ENCODE results near the gene SEC22C. TPM values are rescaled to one million over a fixed set of nuclear protein-coding genes. Genes with fewer than 3 reads are reported as not detected.
"Not testable (repeated sequence)": the region's sequence is repeated elsewhere in the genome, so short reads cannot be mapped to it uniquely, and the experiment has no call there.

Gene SEC22C, protein sequence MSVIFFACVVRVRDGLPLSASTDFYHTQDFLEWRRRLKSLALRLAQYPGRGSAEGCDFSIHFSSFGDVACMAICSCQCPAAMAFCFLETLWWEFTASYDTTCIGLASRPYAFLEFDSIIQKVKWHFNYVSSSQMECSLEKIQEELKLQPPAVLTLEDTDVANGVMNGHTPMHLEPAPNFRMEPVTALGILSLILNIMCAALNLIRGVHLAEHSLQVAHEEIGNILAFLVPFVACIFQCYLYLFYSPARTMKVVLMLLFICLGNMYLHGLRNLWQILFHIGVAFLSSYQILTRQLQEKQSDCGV
- total RNA-seq: 10 to 100 TPM; 47.1 to 49.7 TPM

DNA sequence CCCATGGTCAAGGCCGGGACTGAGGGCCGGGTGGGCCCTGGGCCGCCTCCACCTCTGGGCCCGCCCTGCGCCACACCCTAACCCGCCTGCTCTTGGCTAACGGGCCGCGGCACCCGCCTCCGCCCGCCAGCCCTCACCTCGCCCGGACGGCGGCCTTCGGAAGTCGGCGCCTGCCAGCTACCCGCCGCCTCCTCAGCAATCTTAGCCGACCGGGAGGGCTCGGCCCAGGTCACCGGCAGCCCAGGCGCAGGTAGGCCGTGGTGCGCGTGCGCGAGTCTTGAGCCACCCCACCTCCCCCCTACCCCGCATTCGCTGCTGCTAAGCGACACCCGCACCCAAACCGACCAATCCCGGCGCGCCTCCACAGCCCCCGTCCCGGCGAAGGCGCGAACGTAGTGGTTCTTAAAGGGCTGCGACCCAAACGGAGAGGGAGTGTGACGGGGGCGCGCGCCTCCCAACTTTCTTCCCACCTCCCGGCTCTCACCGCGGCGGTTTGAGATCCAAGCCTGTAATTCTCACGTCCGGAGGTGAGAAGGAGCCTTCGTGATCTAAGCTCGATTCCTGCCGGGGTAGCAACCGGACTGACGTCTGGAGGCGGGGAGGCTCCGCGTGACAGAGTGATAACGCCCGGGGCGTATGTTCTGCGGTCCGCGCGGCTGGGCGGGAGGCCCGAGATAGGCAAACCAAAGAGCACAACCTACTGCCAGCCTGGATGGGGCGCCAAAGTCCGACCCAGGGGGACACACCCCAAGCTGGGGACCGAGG, at the start of gene SEC22C:
SEC22C (minus strand) TSS at position 259 of the 765 bp plus-strand sequence. CDS start 12,921 bp downstream, outside the sequence.
- no peaks in the 10 kb centered on the region for H3K27me3 Mint-ChIP-seq

DNA sequence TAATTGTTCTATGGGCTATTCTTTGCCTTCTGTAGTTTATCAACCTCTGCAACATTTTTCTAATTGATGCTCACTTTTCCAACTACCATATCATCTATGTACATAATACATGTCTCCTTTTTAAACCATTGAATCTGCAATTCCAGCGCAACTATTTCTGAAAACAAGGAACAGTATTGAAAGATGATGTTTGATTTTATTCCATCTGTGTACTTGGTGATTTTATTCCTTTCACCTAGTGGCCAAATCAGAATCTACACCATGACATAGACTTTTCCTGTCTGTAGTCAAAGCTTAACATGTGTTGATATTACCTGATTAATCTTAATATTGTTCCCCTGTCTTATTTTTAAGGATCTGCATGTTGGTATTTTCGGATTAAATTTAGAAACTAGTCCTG, 31.7 kb upstream of the SEC22C start:
- H3K4me1 Mint-ChIP-seq (ENCODE audit: low read depth in 2 of 2): peaks cover 32 to 35% of the 10 kb centered on the region in 2 donors
- peak overlapping the region; percentile 0 to 10 for H3K27ac Mint-ChIP-seq
- peaks cover 4% of the 10 kb centered on the region for H3K36me3 Mint-ChIP-seq
- DNase-seq (ENCODE audit: low spot score): no peak
- no peak overlapping the region for H3K4me3 Mint-ChIP-seq
- ATAC-seq: no peak
- no peaks in the 10 kb centered on the region for H3K27me3 Mint-ChIP-seq
- no peaks in the 10 kb centered on the region for H3K9me3 Mint-ChIP-seq

More for the DNA sequence above, at the start of gene SEC22C:
- ATAC-seq: peak; percentile 95 to 97
- peak; percentile 98 for DNase-seq (ENCODE audit: low spot score)
- H3K27ac Mint-ChIP-seq: peak within 1 kb of the TSS; percentile 86 to 93
- H3K9me3 Mint-ChIP-seq: no peaks in the 10 kb centered on the region
- peak within 1 kb of the TSS; percentile 92 for H3K4me3 Mint-ChIP-seq
- H3K36me3 Mint-ChIP-seq: peaks cover 5% of the 10 kb centered on the region
- peaks cover 24 to 33% of the 10 kb centered on the region in 2 donors for H3K4me1 Mint-ChIP-seq (ENCODE audit: low read depth in 2 of 2)

DNA sequence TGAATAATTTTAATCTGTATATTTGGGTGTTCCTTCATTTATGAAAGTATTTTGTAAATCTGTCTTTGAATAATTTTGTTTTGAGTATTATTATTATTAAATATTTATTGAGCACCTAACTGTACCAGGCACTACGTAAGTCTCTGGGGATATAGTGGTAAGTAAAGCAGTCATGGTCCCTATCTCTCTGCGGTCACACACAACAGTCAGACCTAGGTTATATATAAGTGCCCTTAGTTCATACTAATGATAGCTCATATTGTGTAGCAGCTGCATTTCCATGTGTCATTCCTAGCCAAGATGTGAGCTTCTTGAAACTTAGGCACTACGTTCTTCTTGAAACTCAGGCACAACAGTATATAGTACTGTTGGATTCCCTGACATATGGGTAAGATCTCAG, 31.2 kb upstream of the SEC22C start:
- Mint-ChIP-seq H3K36me3 (peaks cover 4% of the 10 kb centered on the region), H3K4me1 (ENCODE audit: low read depth in 2 of 2) (peaks cover 32 to 35% of the 10 kb centered on the region in 2 donors), H3K27me3 (no peaks in the 10 kb centered on the region), H3K4me3 (no peak overlapping the region), H3K9me3 (no peaks in the 10 kb centered on the region), H3K27ac (peak overlapping the region; percentile 0 to 10)
- no peak for ATAC-seq
- no peak for DNase-seq (ENCODE audit: low spot score)

DNA sequence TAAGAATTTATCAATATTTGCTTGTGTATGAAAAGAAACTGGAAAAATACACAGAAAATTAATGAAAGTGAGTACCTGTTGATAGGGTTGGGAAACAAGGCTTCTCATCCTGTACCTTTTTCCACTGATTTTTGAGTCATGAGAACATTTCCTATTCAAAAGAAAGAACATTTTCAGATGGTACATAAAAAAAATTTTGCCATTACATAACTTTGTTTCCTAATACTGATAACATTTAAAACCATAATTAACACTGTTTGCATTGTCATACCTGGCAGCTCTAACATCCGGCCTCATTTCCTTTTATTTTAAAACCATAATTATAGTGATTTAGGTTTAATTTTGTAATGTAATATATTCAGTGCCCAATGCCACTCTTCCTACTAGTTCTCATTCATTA, 30.4 kb upstream of the SEC22C start:
- no peak for DNase-seq (ENCODE audit: low spot score)
- H3K36me3 Mint-ChIP-seq: peaks cover 4% of the 10 kb centered on the region

DNA sequence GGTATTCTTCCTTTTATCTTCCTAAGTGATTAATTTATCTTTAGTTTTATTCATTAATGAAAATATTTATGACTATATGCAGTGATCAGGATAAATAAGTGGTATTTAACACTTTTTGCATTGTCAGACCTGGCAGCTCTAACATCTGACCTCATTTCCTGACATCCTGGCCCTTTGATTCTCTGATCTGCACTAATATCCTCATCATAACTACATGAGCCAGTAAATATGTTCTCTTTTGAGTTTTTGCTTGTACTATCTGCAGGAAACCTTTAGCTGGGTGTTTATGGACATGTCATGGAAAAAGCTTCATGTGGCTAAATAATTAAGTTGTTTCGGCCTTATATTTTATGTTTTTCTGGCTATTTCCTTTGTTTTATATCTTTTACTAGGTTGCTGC, 29.2 kb upstream of the SEC22C start:
- Mint-ChIP-seq H3K27me3 (no peaks in the 10 kb centered on the region), H3K36me3 (peaks cover 4% of the 10 kb centered on the region), H3K9me3 (no peaks in the 10 kb centered on the region), H3K4me1 (ENCODE audit: low read depth in 2 of 2) (peaks cover 36 to 38% of the 10 kb centered on the region in 2 donors), H3K27ac (peak overlapping the region; percentile 67 to 74), H3K4me3 (peak overlapping the region; percentile 58)
- no peak for ATAC-seq
- DNase-seq (ENCODE audit: low spot score): no peak

More for the DNA sequence above, 30.4 kb upstream of the SEC22C start:
- Mint-ChIP-seq H3K4me3 (no peak overlapping the region), H3K27me3 (no peaks in the 10 kb centered on the region), H3K27ac (peak overlapping the region in 1 of 2 donors; percentile 10), H3K9me3 (no peaks in the 10 kb centered on the region), H3K4me1 (ENCODE audit: low read depth in 2 of 2) (peaks cover 36 to 38% of the 10 kb centered on the region in 2 donors)
- no peak for ATAC-seq

DNA sequence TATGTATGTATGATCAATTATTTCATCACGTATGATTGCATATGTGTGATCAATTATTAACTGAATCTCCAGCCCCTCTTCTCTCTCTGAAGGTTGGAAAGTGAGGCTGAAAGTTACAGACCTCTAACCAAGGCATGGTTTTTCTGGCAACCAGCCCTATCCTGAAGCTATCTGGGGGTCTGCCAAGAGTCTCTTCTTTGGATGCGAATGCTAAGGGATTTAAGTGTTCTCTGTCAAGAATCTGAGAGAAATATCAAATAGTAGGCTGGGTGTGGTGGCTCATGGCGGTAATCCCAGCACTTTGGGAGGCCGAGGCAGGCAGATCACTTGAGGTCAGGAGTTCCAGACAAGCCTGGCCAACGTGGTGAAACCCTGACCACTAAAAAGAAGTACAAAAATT, 26.8 kb upstream of the SEC22C start:
- H3K36me3 Mint-ChIP-seq: peaks cover 10% of the 10 kb centered on the region
- ATAC-seq (no peak), DNase-seq (ENCODE audit: low spot score) (no peak)
- no peaks in the 10 kb centered on the region for H3K9me3 Mint-ChIP-seq
- no peak overlapping the region for H3K4me3 Mint-ChIP-seq
- H3K4me1 Mint-ChIP-seq (ENCODE audit: low read depth in 2 of 2): peaks cover 47 to 49% of the 10 kb centered on the region in 2 donors
- H3K27ac Mint-ChIP-seq: peak overlapping the region; percentile 2 to 44
- H3K27me3 Mint-ChIP-seq: no peaks in the 10 kb centered on the region

DNA sequence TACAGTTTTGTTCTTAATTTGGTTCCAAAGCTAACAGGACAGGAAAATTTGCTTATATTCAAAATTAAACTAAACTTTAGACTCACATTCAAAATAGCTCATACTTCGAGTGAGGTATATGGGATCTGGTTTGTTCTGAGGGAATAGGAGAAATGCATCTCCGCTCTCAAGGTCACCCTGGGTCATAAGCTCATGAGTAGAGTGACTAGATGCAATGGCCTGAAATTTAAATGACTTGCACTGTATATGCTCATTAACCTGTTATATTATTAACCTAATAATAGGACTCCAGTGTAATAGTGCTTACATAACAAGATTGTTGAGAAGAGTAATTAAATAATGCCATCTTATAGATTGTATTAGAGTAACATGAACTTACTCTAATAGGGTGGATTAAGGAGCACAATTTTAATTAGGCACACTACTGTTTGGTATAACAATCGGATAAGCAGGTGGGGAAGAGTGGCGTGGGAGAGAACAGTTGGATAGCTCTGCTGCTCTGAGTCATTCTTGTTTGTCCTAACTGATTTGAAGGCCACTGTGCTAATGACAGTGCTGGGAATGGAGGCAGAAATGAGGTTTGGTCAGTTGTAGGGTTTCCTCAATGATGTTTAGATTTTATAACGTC, 23.9 kb upstream of the SEC22C start:
- DNase-seq (ENCODE audit: low spot score) (no peak), ATAC-seq (no peak)
- peaks cover 16% of the 10 kb centered on the region for H3K36me3 Mint-ChIP-seq
- H3K27me3 Mint-ChIP-seq: no peaks in the 10 kb centered on the region
- H3K27ac Mint-ChIP-seq: no peak overlapping the region
- H3K4me1 Mint-ChIP-seq (ENCODE audit: low read depth in 2 of 2): peaks cover 45% of the 10 kb centered on the region in 2 donors
- no peaks in the 10 kb centered on the region for H3K9me3 Mint-ChIP-seq
- no peak overlapping the region for H3K4me3 Mint-ChIP-seq

DNA sequence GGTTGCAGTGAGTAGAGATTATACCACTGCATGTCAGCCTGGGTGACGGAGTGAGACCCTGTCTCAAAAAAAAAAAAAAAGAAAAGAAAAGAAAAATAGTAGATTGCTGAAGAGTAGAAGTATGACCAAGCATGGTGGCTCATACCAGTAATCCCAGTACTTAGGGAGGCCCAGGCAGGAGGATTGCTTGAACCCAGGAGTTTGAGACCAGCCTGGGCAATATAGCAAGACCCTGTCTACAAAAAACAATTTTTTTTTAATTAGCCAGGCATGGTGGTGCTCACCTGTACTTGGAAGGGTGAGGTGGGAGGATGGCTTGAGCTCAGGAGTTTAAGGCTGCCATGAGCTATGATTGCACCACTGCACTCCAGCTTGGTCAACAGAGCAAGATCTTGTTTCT, 21.2 kb upstream of the SEC22C start:
- Mint-ChIP-seq H3K27me3 (no peaks in the 10 kb centered on the region), H3K9me3 (no peaks in the 10 kb centered on the region), H3K4me3 (no peak overlapping the region), H3K4me1 (ENCODE audit: low read depth in 2 of 2) (peaks cover 42 to 55% of the 10 kb centered on the region in 2 donors), H3K36me3 (peaks cover 16% of the 10 kb centered on the region), H3K27ac (no peak overlapping the region)
- DNase-seq (ENCODE audit: low spot score): no peak
- no peak for ATAC-seq

DNA sequence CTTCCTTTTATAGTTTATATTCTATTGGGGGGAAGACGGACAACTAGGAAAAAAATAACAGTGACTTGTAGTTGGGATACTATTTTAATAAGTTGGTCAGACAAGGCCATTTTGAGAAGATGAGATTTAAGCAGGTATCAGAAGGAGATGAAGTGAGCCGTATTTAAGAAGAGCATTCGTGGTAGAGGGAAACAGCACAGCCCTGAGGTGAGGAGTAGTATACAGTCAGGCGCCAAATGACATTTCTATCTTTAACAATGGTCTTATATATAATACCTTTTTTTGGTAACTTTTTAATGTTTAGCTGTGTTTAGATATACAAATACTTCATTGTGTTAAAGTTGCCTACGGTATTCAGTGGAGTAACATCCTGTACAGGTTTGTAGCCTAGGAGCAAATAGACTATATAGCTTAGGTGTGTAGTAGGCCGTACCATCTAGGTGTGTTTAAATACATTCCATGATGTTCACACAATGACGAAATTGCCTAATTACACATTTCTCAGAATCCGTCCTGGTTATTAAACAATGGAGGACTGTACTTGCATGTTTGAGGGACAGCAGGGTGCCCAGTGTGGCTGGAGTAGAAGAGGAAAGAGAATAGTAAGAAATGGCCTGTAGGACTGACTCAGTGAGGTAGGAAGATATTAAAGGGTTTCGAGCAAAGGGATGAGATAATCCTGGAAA, 20.3 kb upstream of the SEC22C start:
- H3K36me3 Mint-ChIP-seq: peaks cover 16% of the 10 kb centered on the region
- ATAC-seq (no peak), DNase-seq (ENCODE audit: low spot score) (no peak)
- H3K27ac Mint-ChIP-seq: peak overlapping the region; percentile 91 to 95
- H3K4me3 Mint-ChIP-seq: peak overlapping the region; percentile 93
- H3K4me1 Mint-ChIP-seq (ENCODE audit: low read depth in 2 of 2): peaks cover 37 to 50% of the 10 kb centered on the region in 2 donors
- H3K27me3 Mint-ChIP-seq: no peaks in the 10 kb centered on the region
- H3K9me3 Mint-ChIP-seq: no peaks in the 10 kb centered on the region

DNA sequence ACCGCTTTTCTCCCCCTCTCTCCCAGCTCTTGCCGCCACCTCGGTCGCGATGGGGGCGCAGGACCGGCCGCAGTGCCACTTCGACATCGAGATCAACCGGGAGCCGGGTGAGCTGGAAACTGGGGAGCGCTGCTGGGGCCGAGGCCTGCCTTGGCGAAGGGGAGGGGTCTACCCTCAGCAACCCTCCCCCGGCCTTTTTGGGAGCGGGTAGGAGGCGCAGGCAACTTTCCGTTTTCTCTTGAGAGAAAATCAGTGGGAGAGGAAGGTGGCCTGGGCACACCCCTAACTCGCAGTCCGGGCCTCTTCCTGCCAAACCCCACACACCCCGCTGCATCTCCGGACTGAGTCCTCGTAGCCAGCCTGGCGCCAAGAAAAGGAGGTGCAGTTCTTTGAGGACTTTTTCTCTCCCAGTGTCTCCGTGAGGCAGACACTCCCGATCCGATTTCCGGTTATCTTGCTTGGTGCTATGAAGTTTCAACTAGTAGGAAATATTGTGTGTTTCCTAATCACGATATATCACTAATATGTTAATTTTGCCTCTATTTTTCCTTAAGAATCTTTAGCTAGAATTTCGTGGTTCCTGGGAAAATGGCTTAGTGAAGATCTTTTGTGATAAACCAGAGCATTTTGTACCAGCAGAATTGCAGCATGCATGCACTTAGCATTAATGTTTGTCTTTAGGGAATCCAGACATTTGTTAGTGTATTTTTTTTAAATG, 19.4 kb upstream of the SEC22C start:
- DNase-seq (ENCODE audit: low spot score): peak; percentile 75
- H3K4me1 Mint-ChIP-seq (ENCODE audit: low read depth in 2 of 2): peaks cover 36 to 48% of the 10 kb centered on the region in 2 donors
- H3K9me3 Mint-ChIP-seq: no peaks in the 10 kb centered on the region

DNA sequence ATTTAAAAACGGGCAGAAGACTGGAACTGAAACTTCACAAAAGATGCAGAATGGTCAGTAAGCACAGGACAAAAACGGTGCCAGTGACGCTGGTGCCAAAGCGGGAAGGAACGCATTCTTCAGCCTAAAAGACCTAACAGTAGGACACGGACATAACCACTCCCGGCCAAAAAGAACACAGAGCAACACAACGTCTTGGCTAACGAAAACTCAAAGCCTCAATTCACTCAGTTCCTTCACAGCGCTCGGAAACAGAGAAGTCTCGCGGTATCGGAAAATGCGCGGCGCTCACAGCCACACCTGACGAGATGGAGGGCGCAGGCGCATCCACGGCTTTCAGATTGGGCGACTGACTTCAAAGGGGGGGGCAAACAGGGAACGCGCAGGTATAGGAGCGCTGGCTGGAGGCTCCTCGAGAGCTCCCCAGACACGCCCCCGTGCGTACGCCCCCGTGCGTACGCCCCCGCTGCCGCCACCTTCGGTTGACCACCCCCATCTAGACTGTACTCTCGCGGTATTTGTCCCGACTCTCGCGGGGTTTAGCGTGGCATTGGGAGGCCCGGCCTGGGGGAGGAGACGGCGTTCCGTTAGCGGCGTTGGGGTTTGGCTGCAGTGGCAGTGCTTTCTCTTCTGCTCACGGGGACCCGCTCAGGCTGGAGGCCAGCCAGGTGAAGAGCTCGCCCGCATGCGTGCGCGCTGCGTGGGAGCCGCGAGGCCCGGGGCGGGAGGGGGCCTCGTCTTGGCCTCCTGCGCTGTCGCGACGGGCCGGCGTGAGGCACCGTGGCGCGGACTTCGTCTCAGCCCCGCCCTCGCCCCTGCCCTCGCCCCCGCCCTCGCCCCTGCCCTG, 18.6 kb upstream of the SEC22C start, which contains the start of gene NKTR:
NKTR (plus strand) TSS at position 576 of the 847 bp plus-strand sequence. CDS start 321 bp downstream, outside the sequence.
- Mint-ChIP-seq H3K36me3 (peaks cover 16% of the 10 kb centered on the region), H3K9me3 (no peaks in the 10 kb centered on the region)

More for the DNA sequence above, 19.4 kb upstream of the SEC22C start:
- H3K27ac Mint-ChIP-seq: peak overlapping the region; percentile 91 to 95
- peak overlapping the region; percentile 93 for H3K4me3 Mint-ChIP-seq
- H3K36me3 Mint-ChIP-seq: peaks cover 16% of the 10 kb centered on the region
- peak; percentile 30 to 54 for ATAC-seq
- H3K27me3 Mint-ChIP-seq: no peaks in the 10 kb centered on the region

DNA sequence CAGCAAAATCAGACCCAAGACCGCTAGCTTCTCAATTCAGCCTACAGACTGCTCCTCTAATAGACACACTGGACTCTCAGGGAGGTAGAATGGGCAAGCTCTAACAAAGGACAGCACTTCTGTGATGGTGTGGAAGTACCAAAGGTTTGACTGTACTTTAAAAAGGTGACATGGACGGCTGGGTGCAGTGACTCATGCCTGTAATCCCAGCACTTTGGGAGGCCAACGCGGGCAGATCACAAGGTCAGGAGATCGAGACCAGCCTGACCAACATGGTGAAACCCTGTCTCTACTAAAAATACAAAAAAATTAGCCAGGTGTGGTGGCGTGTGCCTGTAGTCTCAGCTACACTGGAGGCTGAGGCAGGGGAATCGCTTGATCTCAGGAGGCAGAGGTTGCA, 15.3 kb upstream of the SEC22C start:
- ATAC-seq; H3K4me3 Mint-ChIP-seq; H3K27ac Mint-ChIP-seq; H3K27me3 Mint-ChIP-seq; H3K9me3 Mint-ChIP-seq; DNase-seq (ENCODE audit: low spot score): not testable (repeated sequence)
- Mint-ChIP-seq H3K4me1 (ENCODE audit: low read depth in 2 of 2) (peaks cover 26 to 32% of the 10 kb centered on the region in 2 donors), H3K36me3 (peaks cover 17% of the 10 kb centered on the region)

More for the DNA sequence above, 18.6 kb upstream of the SEC22C start, which contains the start of gene NKTR:
- Mint-ChIP-seq H3K4me1 (ENCODE audit: low read depth in 2 of 2) (peaks cover 32 to 41% of the 10 kb centered on the region in 2 donors), H3K27me3 (no peaks in the 10 kb centered on the region), H3K4me3 (peak within 1 kb of the TSS; percentile 93), H3K27ac (peak within 1 kb of the TSS; percentile 91 to 95)
- peak; percentile 98 for DNase-seq (ENCODE audit: low spot score)
- peak; percentile 96 for ATAC-seq

All from natural killer cell treated with Interleukin-12 subunit alpha and Interleukin-12 subunit beta and Interleukin-15 and Interleukin-18, amount 100 ng/mL, for 72 hours (primary cell).